ENCODE measurements around the gene GOLGA1.
A peak's percentile ranks its signal among the peaks of the same experiment; 100 is the strongest.
"Not testable (repeated sequence)": the region's sequence is repeated elsewhere in the genome, so short reads cannot be mapped to it uniquely, and the experiment has no call there.

GOLGA1 gene

GRCh38 chr9:124855944-124856765 lies 84.7 kb downstream of the GOLGA1 start:
- DNase-seq: no peak

- no peak for DNase-seq
Measured at GRCh38 chr9:124855566-124855943, 85.3 kb downstream of the GOLGA1 start.

GRCh38 chr9:124854822-124855221 lies 86.1 kb downstream of the GOLGA1 start:
- DNase-seq: no peak

GRCh38 chr9:124854161-124854560 lies 86.7 kb downstream of the GOLGA1 start:
- DNase-seq: no peak

GRCh38 chr9:124853605-124854143 lies 87.2 kb downstream of the GOLGA1 start:
- no peak for DNase-seq

GRCh38 chr9:124852829-124853531 lies 87.9 kb downstream of the GOLGA1 start, which contains the start of gene WDR38:
TSS of gene WDR38 (plus strand) at chr9:124853460. CDS start at chr9:124853532, 72 bp downstream.
- DNase-seq: peak; percentile 57 to 62

GRCh38 chr9:124852121-124852828 lies 88.6 kb downstream of the GOLGA1 start:
- no peak for DNase-seq

GRCh38 chr9:124849801-124850200 lies 91.1 kb downstream of the GOLGA1 start:
- DNase-seq: no peak

GRCh38 chr9:124846969-124847368 lies 93.9 kb downstream of the GOLGA1 start:
- no peak for DNase-seq

- DNase-seq: not testable (repeated sequence)
Measured at GRCh38 chr9:124846467-124846866, 94.4 kb downstream of the GOLGA1 start.

GRCh38 chr9:124844291-124844690 lies 96.6 kb downstream of the GOLGA1 start:
- no peak for DNase-seq

- no peak for DNase-seq
Measured at GRCh38 chr9:124843456-124844034, 97.3 kb downstream of the GOLGA1 start.

- no peak for DNase-seq
Measured at GRCh38 chr9:124841075-124841821, 99.6 kb downstream of the GOLGA1 start.

- no peak for DNase-seq
Measured at GRCh38 chr9:124840300-124840833, 100.5 kb downstream of the GOLGA1 start.

GRCh38 chr9:124839612-124840299 lies 101.1 kb downstream of the GOLGA1 start:
- DNase-seq: no peak

- DNase-seq: not testable (repeated sequence)
Measured at GRCh38 chr9:124838567-124839275, 102.2 kb downstream of the GOLGA1 start.

GRCh38 chr9:124838132-124838531 lies 102.8 kb downstream of the GOLGA1 start:
- not testable (repeated sequence) for DNase-seq

GRCh38 chr9:124835026-124835557 lies 105.8 kb downstream of the GOLGA1 start:
- no peak for DNase-seq

- no peak for DNase-seq
Measured at GRCh38 chr9:124834591-124834990, 106.3 kb downstream of the GOLGA1 start.
